GM13977 (cell line): ENCODE results near the gene UBQLN1.
A peak's percentile ranks its signal among the peaks of the same experiment; 100 is the strongest.

Experiments used
- DNase-seq: peaks from one replicate; pipeline ENCODE4 v3.0.0; 2012; ENCODE audit warnings: low spot score
- in situ Hi-C: fragments of 300-500 bp; cut with MboI; formaldehyde crosslinking; loops from one replicate; pipeline ENCODE4 v1.12.0; 2022; ENCODE audit warnings: low sequenced_read_pairs, low pct_unique_long_range_greater_than_20kb, mixed read lengths, inconsistent platforms; ENCODE audit not compliant: unreplicated experiment
- TF ChIP-seq, protein P1 (sequence below): IDR thresholded peaks from 2 replicates; pipeline ENCODE4 v1.5.1; 2012; ENCODE audit warnings: mild to moderate bottlenecking, control low read depth; ENCODE audit not compliant: insufficient read depth; ENCODE audit errors: extremely low read depth, missing control alignments

The UBQLN1 gene

DNA sequence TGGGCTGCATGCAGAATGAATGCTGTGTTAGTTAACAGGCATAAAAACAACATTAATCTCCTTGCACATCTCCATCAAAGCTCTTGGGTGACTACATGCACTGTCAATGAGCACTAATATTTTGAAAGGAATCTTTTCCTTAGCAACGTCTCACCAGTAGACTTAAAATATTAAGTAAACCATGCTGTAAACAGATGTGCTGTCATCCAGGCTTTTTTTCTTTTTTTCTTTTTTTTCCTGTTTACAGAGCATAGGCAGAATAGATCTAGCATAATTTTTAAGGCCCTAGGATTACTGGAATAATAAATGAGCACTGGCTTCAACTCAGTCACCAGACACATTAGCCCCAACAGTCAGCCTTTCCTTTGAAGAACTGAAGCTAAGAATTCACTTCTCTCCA is 36.3 kb downstream of the UBQLN1 start:
- in situ Hi-C loops, result no loop called here
- TF ChIP-seq, protein P1, sequence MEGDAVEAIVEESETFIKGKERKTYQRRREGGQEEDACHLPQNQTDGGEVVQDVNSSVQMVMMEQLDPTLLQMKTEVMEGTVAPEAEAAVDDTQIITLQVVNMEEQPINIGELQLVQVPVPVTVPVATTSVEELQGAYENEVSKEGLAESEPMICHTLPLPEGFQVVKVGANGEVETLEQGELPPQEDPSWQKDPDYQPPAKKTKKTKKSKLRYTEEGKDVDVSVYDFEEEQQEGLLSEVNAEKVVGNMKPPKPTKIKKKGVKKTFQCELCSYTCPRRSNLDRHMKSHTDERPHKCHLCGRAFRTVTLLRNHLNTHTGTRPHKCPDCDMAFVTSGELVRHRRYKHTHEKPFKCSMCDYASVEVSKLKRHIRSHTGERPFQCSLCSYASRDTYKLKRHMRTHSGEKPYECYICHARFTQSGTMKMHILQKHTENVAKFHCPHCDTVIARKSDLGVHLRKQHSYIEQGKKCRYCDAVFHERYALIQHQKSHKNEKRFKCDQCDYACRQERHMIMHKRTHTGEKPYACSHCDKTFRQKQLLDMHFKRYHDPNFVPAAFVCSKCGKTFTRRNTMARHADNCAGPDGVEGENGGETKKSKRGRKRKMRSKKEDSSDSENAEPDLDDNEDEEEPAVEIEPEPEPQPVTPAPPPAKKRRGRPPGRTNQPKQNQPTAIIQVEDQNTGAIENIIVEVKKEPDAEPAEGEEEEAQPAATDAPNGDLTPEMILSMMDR, result no peak
- DNase-seq, result no peak

- no peak for DNase-seq
- TF ChIP-seq, protein P1, result no peak
- in situ Hi-C loops, result no loop called here
Measured at GRCh38 chr9:83670381-83670780, 37.4 kb downstream of the UBQLN1 start.

DNA sequence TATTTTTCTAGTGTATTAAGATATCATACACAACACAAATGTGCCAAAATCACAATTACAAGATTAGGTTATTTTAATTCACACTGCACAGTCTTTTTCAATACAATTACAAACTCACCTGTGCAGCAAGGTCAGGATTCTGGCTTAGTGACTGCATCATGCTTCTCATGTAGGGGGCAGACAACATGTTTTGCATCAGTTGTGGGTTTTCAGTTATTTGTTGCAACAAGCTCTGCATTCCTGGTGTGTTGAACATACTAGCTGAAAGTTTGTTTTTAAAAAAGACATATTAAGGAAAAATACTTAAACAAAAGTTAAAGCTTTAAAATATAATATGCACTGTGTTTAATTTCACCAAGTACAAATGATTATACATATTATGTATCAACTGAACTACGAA is 38.7 kb downstream of the UBQLN1 start:
- no peak for DNase-seq
- TF ChIP-seq, protein P1, result no peak
- in situ Hi-C loops, result no loop called here

GRCh38 chr9:83665580-83666200 is 42.1 kb downstream of the UBQLN1 start:
- DNase-seq, result peak; percentile 16
- in situ Hi-C loops, result no loop called here
- TF ChIP-seq, protein P1, result no peak

DNA sequence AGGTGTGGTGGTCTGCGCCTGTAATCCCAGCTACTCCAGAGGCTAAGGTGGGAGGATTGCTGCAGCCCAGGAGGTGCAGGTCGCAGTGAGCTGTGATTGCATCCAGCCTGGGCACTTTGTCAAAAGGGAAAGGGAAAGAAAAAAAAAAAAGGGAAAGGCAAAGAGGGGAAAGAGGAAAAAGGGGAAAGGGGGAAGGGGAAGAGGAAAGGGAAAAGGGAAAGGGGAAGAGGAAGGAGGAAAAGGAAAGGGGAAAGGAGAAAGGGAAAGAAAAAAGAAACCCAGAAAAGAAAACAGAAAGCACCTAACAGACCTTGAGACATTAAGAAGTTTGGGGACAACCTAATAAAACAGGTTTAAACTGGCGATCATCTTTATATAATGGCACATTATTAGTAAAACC is 44.8 kb downstream of the UBQLN1 start:
- in situ Hi-C loops, result no loop called here
- no peak for DNase-seq
- TF ChIP-seq, protein P1, result no peak

DNA sequence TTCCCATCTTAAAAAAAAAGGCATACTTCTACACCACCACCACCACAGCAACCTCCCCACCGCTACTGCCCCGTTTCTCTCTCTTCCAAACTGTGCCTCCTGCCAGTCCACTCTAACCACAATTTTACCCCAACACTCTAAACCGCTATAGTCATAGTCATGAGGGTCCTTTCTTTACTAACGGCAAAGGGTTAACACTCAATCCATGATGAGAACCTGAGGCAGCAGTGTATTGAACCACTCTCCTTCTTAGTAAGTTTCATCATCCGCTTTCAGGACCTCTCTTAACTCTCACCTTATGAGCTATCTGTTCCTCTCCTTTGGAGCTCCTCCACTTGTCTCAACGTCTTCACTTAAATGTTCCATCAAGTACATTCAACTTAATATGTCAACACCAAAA is 50.8 kb downstream of the UBQLN1 start:
- no peak for DNase-seq
- TF ChIP-seq, protein P1, result no peak
- in situ Hi-C loops, result no loop called here
